Stomach (tissue), 9 donors: ENCODE data around the gene RPS6KA2. TPM values are rescaled to one million over a fixed set of nuclear protein-coding genes. Genes with fewer than 3 reads are reported as not detected.

Source experiments
- DNase-seq, 2 donors: peaks; one replicate each; pipeline versions ENCODE4 v3.0.0 to v3.0.0-alpha.2; 2013 to 2019
- H3K27ac ChIP-seq, 5 donors: fragments of 200-600 bp in 4 of 5; sonication (generic) in 4 of 5; one replicate each; pipeline ENCODE4 v1.5.1; 2013 to 2019; ENCODE audit warnings: mild to moderate bottlenecking in 1 of 5, moderate library complexity in 1 of 5
- H3K27me3 ChIP-seq, 3 donors: fragments of 200-600 bp; sonication (generic); one replicate each; pipeline ENCODE4 v1.5.1; 2017 to 2019; ENCODE audit warnings: mixed run types in 1 of 3
- H3K36me3 ChIP-seq, 4 donors: fragments of 200-600 bp; sonication (generic); 1 replicate in 3 of 4; 2 replicates in 1 of 4; pipeline ENCODE4 v1.5.1; 2016 to 2019
- H3K4me1 ChIP-seq, 4 donors: fragments of 200-600 bp; sonication (generic); one replicate each; pipeline ENCODE4 v1.5.1; 2016 to 2019
- H3K4me3 ChIP-seq, 4 donors: fragments of 200-600 bp; sonication (generic) in 3 of 4; one replicate each; pipeline ENCODE4 v1.5.1; 2016 to 2019; ENCODE audit warnings: mild to moderate bottlenecking in 1 of 4
- H3K9me3 ChIP-seq, 4 donors: fragments of 200-600 bp; sonication (generic); one replicate each; pipeline ENCODE4 v1.5.1; 2016 to 2019
- CTCF ChIP-seq, 7 experiments: fragments of 450-650 bp in 4 of 7; fragments of 200-600 bp in 3 of 7; sonication (generic) in 3 of 7; IDR thresholded peaks; one replicate each; pipeline ENCODE4 v1.5.1; 2016 to 2019; ENCODE audit warnings: antibody characterized with exemption in 7 of 7, control low read depth in 2 of 7, mild to moderate bottlenecking in 1 of 7
- EP300 ChIP-seq: sonication (generic); formaldehyde crosslinking; IDR thresholded peaks from one replicate; pipeline ENCODE4 v1.6.1; 2017; ENCODE audit warnings: antibody characterized with exemption
- POLR2A ChIP-seq, 4 donors: fragments of 450-650 bp; IDR thresholded peaks; one replicate each; pipeline ENCODE4 v1.6.1; 2016; ENCODE audit warnings: antibody characterized with exemption in 4 of 4, control low read depth in 2 of 4, mild to moderate bottlenecking in 1 of 4, moderate library complexity in 1 of 4
- POLR2AphosphoS5 ChIP-seq, 3 donors: sonication (generic); formaldehyde crosslinking; IDR thresholded peaks; one replicate each; pipeline ENCODE4 v1.6.1; 2016; ENCODE audit warnings: antibody characterized with exemption in 3 of 3
- WGBS, 5 donors: extraction: QIAGEN DNeasy Blood & Tissue Kit in 3 of 5; methylation state at CpG; one replicate each; pipeline versions ENCODE4 v1.1.5 to v1.1.7; 2013 to 2018; 5-methylcytosine and 5-hydroxymethylcytosine counted together
- intact Hi-C: fragments of 100-400 bp; cut with DNase I; formaldehyde crosslinking; loops from one replicate; pipeline ENCODE4 v1.15.1; 2023; ENCODE audit warnings: low total_unique reads
- polyA plus RNA-seq, 3 donors: library from polyadenylated mRNA; stranded (reverse); fragments of 200-250 nt; gene quantifications; one replicate each; pipeline ENCODE4 v1.2.3, GENCODE V29; 2013
- total RNA-seq, 5 donors: library from RNA; depleted of rRNA; stranded (reverse); fragments of >200 nt; gene quantifications; one replicate each; pipeline versions ENCODE4 v1.1.0 to v1.2.3, GENCODE V29; 2014 to 2016
- donor health status: healthy with polysubstance abuse.
- donor health status: Bipolar disorder and iron deficiency.
- donor health status: healthy.

Gene RPS6KA2
- total and polyA plus RNA-seq, 8 donors: 10.9 to 150 (median 68.0) TPM

GRCh38 chr6:166580076-166581050 lies 46.7 kb downstream of the RPS6KA2 start:
- H3K4me3 ChIP-seq: no peak overlapping the region
- TF ChIP-seq CTCF (IDR thresholded peaks at IDR 0.05): no peak
- TF ChIP-seq POLR2A (IDR thresholded peaks at IDR 0.05): no peak
- TF ChIP-seq POLR2AphosphoS5 (IDR thresholded peaks at IDR 0.05): no peak
- TF ChIP-seq EP300: no peak
- H3K4me1 ChIP-seq: peaks cover 0 to 10% (median 4%) of the 10 kb centered on the region in 4 donors
- H3K27ac ChIP-seq: no peak overlapping the region
- H3K36me3 ChIP-seq: no peaks in the 10 kb centered on the region
- H3K27me3 ChIP-seq: no peaks in the 10 kb centered on the region
- H3K9me3 ChIP-seq: peaks cover 0 to 12% (median 3%) of the 10 kb centered on the region in 4 donors
- DNase-seq: no peak
- intact Hi-C loops: no loop called here
- 91 to 94% (median 93%) methylated on average over 16 to 17 of the region's 17 CpGs for WGBS, 5 donors

DNA sequence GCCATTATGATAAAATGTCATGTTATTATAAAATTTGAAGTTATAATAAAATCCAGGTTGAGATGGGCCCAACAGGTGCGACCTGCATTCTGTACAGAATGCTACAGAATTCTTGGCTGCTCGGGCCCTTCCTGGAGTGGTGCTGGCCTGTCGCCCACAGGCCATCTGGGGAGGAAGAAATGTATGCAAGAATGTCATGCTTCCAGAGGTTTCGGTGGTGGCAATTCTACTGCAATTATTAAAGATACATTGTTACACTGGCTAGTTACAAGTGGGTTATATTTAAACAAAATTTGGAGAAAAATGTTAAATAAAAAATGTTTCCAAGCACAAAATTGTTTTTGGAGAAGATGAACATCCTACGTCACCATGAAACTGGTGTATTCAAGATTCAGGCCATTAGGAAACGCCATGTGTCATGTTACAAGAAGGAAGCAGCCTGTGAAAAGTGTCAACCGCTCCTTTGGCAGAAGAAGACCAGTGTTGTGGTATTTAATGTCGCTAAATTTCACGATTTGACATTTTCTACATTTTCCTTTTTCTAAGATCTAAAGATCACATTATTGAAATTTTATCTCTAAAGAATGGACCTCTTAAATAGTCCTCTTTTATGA lies 47.7 kb downstream of the RPS6KA2 start:
- 74 to 90% (median 82%) methylated on average over 9 of the region's 9 CpGs for WGBS, 5 donors
- no peak overlapping the region for H3K27ac ChIP-seq

GRCh38 chr6:166578536-166579236 lies 48.4 kb downstream of the RPS6KA2 start:
- no peak for TF ChIP-seq CTCF (IDR thresholded peaks at IDR 0.05)
- TF ChIP-seq POLR2A (IDR thresholded peaks at IDR 0.05): no peak
- no peak for TF ChIP-seq POLR2AphosphoS5 (IDR thresholded peaks at IDR 0.05)
- no peak for TF ChIP-seq EP300

More for the DNA sequence above, 47.7 kb downstream of the RPS6KA2 start:
- H3K9me3 ChIP-seq: peaks cover 0 to 12% (median 3%) of the 10 kb centered on the region in 4 donors
- H3K27me3 ChIP-seq: no peaks in the 10 kb centered on the region
- no peak for DNase-seq
- TF ChIP-seq CTCF (IDR thresholded peaks at IDR 0.05): no peak
- no peak for TF ChIP-seq EP300
- no peak for TF ChIP-seq POLR2A (IDR thresholded peaks at IDR 0.05)
- TF ChIP-seq POLR2AphosphoS5 (IDR thresholded peaks at IDR 0.05): no peak
- peaks cover 0 to 6% (median 3%) of the 10 kb centered on the region in 4 donors for H3K4me1 ChIP-seq
- H3K4me3 ChIP-seq: no peak overlapping the region
- no peaks in the 10 kb centered on the region for H3K36me3 ChIP-seq
- intact Hi-C loops: no loop called here

DNA sequence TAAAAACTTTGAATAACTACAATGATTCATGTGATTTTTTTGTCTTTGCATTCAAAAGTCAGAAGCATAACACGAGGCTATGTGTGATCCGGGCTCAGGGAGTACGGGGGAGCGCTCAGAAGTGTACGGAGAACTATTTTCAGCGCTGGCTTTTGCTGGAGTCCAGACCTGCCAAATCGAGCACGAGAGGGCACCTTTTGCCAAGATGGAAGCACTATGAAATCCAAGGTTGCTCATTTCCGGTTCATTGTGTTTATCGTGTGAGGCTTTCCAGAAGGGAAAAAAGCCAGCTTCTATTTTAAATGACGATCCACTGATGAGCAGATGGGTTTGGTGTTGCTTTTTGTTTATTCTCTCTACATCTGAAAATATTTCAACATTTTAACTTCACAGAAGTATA lies 51.8 kb downstream of the RPS6KA2 start:
- peak overlapping the region in 3 of 5 donors; percentile 5 to 40 (median 20) for H3K27ac ChIP-seq

More at GRCh38 chr6:166578536-166579236, 48.4 kb downstream of the RPS6KA2 start:
- H3K4me1 ChIP-seq: peaks cover 0 to 3% (median under 1%) of the 10 kb centered on the region in 4 donors
- 93 to 96% (median 95%) methylated on average over 15 of the region's 15 CpGs for WGBS, 5 donors
- peaks cover 0 to 12% (median 3%) of the 10 kb centered on the region in 4 donors for H3K9me3 ChIP-seq
- H3K27ac ChIP-seq: no peak overlapping the region
- H3K4me3 ChIP-seq: no peak overlapping the region
- DNase-seq: no peak
- H3K27me3 ChIP-seq: no peaks in the 10 kb centered on the region
- H3K36me3 ChIP-seq: no peaks in the 10 kb centered on the region
- intact Hi-C loops: no loop called here

More for the DNA sequence above, 51.8 kb downstream of the RPS6KA2 start:
- intact Hi-C loops: no loop called here
- no peak for TF ChIP-seq CTCF (IDR thresholded peaks at IDR 0.05)
- peak; percentile 23 to 45 (median 26) for TF ChIP-seq POLR2AphosphoS5 (IDR thresholded peaks at IDR 0.05)
- no peak for DNase-seq
- Histone ChIP-seq H3K9me3 (peaks cover 0 to 12% (median 3%) of the 10 kb centered on the region in 4 donors), H3K4me1 (peaks cover 0 to 15% (median 12%) of the 10 kb centered on the region in 4 donors), H3K27me3 (no peaks in the 10 kb centered on the region), H3K4me3 (no peak overlapping the region), H3K36me3 (no peaks in the 10 kb centered on the region)
- 69 to 80% (median 74%) methylated on average over 11 of the region's 11 CpGs for WGBS, 5 donors
